NCI-H187 (cell line): ENCODE results near the gene FBL.

Experiments used
- DNase-seq, 2 experiments: peaks; one replicate each; lab custom pipeline; 2025; lab: John Stamatoyannopoulos, UW

FBL gene

DNA sequence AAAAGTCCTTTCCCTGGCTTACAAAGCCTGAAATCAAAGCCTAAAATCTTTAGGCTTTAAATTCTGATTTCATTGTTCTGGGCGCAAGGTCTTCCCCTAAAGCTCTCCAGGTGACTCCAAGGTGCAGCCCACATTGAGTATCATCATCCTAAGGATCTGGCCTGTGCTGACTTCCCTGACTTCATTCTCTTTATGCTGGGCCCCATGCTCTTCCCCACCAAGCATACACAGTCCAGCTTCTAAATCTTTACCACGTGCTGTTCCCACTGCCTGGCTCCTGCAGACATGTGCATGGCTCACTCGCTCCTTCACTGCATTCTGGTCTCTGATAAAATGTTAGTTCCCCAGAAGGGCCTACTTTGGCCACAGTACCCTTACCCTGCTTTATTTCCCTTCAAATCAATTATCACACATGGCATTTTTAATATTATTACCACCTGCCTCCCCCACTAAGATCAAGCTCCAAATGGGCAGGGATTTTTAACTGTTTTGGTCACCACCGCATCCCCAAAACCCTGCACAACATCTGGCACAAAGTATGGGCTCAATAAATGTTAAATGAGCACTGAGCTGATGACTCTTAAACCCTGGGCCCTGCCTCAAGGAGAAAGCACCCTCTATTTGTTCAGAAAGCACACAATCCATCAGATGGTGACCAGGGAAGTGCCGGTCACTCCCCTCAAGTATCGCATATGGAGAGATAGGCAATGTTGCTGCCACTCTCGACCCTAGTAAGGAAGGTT, 3.3 kb downstream of the FBL start:
- no peak for DNase-seq

DNA sequence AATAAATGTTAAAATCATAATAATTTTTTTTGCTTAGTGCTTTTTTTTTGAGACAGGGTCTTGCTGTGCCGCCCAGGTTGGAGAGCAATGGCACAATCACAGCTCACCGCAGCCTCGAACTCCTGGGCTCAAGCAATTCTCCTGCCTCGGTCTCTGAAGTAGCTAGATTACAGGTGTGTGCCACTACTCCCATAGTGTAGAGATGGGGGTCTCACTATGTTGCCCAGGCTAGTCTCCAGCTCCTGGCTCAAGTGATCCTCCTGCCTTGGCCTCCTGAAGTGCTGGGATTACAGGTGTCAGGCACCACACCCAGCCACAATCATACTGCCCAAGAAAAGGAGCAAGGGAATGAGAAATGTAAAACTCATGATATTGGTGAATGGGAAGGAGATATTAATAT, 5.1 kb downstream of the FBL start:
- DNase-seq, result no peak

DNA sequence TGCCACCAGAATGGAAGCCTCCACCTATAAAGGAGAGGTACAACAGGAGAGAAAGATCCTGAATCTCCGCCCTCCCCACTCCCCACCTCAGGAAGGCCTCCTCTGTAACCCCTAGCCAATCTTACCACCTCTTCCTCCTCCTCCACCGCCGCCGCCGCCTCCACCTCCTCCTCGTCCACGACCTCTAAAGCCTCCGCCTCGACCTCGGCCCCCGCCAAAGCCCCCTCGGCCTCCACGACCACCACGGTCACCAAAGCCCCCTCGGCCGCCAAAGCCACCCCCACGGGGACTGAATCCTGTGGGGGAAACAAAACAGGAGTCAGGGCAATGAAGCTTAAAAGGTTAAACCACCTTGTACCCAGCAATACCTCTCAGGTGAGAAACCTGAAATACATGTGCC, 5.7 kb downstream of the FBL start:
- no peak for DNase-seq

DNA sequence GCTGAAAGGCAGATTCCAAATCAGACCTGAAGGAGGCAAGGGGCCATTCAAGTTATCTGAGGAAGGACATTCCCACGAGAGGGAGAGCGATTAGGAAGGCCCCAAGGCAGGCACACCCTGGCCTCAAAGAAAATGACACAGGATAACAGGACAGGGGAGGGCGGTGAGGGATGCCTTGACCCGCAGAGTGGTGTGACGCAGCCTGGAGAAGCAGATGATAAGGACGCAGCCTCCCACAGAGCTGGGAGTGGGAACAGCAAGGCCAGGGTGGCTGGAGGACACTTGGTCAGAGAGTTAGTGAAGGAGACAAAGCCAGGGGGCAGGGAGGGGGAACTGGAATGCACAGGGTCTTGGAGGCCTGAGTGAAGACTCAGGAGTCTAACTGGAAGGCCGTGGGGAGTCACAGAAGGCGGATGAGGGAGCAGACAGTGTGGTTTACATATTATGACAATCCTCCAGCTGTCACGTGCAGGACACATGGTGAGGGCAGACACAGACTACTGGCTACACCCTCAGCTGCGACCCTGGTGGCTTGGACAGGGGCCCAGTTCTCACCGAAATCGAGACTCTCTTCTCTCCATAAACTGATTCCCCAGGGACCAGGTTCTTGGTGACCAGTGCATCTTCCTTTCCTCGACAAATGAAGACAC, 6.4 kb downstream of the FBL start:
- no peak for DNase-seq

DNA sequence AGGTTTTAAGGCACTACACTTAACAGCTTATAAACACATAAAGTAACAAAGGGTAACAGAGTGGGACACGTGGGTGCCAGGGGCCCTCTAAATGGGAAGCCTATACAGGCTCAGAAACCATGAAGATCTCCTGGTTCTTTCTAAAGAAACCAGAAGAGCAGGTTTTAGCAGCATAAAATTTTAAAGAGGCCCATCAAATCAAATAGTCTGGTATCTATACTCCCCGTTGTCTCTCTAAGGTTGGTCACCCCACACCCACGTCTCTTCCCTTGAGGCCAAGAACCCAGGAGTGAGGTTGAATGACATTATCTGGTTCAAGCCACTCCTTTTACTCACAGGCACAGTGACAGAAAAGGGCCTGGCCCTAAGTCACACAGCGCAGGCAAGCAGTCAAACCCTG, 7.6 kb downstream of the FBL start:
- no peak for DNase-seq

DNA sequence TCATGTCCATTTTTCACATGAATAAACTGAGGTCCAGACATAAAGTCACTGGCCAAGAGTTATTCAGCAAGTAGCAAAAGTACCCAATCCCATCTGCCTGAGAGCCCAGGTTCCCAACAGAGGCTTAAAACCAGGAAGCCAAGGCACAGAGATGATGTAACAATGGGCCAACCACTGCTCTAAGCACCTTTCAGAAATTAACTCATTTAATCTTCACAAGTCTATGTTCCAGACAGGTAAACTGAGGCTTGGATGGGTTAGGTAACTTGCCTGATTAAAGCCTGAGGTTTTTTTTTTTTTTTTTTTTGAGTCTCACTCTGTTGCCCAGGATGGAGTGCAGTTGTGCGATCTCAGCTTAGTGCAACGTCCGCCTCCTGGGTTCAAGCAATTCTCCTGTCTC, 8.2 kb downstream of the FBL start:
- no peak for DNase-seq

DNA sequence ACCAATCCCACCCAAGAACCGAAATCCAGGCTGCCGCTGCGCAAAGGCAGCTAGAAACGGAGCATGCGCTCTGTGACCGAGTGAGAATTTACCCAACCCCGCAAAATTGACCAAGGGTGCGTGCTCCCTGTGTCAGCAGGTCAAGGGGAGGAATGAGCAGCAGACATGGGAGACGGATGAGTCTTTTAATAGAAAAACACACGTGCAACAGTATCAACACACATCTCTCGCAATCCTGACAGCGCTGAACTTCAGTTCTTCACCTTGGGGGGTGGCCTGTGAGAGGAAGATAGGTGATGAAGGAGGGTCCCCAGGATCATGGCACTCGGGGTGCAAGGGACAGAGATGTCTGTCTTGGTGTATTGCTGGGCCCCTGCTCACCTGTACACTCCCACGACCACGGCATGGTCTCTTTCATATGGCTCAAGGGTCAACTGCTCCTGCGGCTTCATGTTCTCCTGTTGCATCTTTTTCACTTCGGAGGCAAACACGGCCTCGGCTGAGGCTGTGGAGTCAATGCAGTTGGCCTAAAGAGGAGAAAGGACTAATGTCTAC, 11.8 kb downstream of the FBL start:
- no peak for DNase-seq

DNA sequence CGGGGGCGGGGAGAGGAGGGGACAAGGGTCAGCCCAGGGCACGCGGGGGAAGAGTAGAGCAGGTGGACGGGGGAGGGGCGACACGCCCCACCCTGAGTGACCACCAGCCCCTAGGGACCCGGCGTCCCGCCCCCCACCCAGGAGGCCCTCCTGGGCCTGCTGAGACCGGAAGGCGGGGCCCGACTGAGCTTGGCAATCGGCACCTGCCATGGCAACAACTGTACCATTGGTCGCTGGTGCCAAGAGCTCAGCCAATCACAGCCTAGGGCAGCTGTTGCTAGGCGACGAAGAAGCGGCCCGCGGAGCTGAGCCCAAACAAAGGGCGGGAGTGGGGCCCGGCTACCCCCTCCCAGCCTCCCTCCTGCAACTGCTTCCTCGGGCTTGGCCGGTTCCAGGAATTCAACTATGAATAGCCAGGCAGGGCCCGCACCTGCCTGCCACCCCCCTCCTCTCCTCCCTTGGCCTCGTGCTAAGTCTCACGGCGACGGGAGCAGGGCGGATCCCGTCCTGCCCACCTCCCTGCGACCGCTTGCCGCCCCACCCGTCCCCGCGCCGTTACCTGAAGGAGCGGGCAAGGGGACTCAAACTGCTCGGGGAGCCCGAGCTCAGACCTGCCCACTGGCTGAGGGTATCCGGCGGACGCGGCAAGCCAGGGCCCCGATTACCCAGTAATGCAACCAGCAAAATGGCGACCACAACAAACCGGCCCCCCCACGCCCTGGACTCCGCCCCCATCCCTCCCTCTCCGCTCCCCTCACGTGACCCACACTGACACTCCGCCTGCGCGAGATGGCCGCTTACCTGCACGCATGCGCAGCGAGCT, 12.5 kb downstream of the FBL start, which contains the start of gene DYRK1B:
TSS of gene DYRK1B (minus strand) at position 699 of the 823 bp plus-strand sequence. CDS start 2,295 bp downstream, outside the sequence.
- DNase-seq, result peak; percentile 92 to 93

DNA sequence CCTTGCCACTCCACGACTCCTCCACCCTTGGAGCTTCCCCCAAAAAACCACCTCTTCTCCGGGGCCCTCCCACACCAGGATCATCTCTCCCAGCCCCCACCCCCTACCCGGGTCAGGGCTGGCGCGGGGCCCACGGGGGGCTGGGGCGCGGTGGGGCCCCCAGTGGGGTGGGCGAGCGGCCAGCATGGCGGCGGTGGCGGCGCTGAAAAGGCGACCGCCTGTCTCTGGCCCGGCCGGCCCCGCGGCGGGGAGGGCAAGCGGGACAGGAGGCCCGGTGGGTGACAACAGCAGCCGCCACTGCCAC, 13.1 kb downstream of the FBL start:
- no peak for DNase-seq

DNA sequence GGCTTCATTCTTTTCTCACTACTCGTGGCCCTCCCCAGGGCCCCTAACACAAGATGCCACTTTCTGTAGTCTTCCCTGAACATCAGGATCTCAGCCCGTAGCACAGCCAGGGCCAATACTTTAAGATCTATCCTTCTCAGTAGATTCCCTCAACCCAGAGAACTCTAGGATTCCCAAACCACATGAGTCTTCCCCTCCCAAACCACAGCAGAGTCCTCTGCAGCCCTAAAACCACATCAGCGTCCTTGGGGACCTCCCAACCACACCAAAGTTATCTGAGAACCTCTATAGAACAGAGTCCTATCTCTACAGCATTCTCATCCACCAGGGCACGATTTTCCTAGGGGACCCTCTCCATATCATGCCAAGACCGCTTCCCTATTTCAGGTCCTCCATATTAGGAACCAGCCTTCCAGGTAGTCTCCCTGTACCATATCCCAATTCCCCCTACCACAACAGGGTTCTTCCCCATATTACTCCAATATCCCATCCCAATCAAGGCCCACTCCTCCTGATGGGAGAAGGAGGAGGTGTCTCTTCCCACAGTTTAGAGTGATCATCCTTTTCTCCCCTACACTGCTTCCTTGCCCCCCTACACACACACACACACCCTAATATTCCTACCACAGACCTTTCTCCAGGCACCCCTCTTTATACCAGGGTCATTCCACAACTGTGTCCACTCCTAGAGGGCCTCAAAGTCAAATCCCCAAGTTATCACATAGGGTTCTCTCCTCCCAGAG, 13.7 kb downstream of the FBL start:
- DNase-seq, result no peak

DNA sequence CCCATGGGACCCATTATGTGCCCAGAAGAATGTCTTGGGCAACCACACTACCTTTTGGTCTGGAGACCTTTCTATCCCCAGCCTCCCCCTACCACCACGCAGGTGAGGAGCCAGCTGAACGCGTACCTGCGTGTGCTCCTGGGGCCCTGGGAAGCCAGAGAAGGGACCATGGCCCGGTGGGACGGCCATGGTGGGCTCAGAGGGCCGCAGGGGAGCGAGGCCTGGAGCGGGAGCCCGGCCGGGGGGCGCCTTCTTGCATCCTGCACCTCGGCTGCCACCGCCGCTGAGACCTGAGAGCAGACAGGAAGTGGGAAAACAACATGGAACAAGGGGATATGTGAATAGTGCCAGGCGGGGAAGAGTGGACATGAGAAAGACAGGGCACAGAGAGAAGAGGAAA, 14.5 kb downstream of the FBL start:
- DNase-seq, result no peak

DNA sequence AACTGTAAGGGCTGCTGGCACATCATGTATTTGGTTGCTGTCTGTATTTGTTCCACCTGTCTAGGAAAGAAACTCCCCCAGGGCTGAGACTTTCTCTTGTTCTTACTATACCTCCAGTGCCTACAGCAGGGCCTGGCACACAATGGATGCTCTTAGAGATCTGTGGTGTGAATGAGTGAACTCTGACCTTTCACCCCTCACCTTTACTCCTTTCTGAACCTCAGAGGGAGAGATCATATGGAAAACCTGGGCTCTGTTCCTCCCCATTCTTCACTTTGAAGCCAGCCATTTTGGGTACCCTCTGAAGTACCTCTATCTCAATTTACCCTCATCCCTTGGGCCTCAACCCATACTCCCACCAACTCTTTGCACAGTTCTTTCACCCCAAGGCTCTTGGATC, 15.3 kb downstream of the FBL start:
- DNase-seq, result no peak

DNA sequence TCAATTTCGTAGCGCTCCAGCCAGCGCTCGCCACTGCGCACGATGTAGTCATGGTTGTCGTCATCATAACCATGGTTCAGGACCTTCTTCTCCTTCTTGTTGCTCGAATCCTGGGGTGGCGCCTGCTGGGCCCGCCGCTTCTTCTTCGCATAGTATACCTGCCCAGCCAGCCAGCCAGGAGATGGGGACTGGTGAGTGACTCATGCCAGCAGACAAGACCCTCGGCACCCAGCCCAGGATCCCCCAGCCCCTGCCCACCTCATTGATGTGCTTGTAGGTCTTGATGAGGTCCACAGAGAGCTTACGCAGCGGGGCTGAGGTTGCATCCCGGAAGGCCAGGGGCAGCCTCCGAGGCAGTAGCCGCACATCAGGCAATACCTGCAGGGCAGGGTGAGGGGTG, 15.8 kb downstream of the FBL start:
- DNase-seq, result no peak

DNA sequence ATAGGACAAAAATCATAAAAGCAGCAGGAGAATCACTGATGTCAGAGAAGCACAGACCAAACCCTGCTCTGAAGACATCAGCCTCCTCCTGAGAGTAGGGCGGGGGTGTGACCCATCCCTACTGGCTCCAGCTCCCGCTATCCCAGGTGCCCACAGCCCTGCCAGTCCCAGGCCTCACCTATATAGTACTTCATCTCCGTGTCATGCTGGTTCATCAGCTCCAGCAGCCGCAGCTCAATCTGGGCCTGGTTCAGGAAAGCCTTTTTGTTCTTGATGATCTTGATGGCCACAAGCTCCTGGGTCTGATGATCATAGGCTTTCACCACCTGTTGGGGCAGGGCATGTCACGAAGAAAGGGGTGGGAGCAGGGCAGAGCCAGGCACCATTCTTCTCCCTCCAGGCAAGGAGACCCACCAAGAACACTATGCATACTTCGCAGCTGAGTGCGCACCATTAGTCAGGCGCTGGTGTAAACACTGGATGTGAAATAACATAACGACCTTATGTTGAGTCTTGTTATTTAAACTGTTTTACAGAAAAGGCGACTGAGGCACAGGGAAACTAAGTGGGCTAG, 16.4 kb downstream of the FBL start:
- DNase-seq, result no peak

DNA sequence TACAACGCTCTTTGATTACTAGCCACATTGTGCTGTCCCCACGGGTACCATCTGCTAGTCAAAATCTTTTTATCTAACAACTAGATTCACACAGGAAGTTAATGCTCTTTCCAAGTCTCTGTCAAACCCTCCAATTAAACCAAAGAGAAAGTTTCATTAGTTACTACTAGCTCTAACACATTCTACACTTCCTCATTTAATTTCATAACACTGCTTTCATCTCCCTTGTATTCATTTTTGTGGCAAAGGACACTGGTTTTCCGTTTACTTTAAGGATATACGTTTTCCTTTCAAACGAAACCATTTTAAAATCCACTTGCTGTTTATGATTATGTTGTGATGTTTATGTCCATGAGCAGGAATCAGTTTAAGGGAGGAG, 17.5 kb downstream of the FBL start:
- no peak for DNase-seq

DNA sequence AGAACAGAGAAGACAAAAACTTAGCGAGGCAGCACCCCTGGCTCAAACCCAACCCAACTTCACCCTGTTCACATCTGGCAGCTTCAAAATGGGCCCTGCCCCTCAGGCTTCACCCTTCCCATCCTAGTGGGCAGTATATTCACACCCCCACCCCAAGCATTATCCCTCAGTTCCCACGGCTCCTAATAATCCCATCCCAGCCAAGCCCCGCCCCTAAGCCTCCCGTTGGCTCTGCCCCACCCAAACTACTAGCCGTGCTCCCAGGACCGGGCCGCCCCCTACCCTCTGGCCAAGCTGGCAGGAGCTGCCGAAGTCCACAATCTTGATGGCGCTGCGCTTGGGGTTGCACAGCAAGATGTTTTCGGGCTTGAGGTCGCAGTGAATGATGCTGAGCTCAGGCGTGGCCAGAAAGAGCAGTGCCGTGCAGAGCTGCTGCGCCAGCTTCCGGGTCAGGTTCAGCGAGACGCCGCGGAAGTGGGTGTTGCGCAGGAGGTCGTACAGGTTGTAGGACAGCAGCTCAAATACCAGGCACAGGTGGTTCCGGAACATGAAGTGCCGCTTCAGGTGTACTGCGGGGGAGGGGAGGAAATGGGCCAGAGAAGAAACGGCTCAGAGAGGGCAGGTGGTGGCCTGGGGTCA, 18.0 kb downstream of the FBL start:
- peak; percentile 17 to 47 for DNase-seq

DNA sequence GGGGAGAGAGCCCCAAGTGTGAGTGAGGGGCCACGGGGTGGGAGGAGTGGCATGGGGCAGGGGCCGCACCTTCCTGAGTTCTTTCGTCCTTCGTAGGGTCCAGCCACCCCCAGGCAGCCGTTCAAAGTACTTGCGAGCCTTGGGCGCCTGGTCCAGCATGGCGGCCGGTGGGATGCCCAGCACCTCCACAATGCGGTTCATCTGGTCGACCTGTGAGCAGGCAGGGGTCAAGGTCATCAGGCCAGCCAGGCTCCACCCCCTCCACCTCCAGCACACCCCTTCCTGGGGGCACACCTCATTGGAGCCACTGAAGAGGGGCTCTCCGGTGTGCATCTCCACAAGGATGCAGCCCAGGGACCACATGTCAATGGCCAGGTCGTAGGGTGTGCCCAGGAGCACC, 19.0 kb downstream of the FBL start:
- no peak for DNase-seq

DNA sequence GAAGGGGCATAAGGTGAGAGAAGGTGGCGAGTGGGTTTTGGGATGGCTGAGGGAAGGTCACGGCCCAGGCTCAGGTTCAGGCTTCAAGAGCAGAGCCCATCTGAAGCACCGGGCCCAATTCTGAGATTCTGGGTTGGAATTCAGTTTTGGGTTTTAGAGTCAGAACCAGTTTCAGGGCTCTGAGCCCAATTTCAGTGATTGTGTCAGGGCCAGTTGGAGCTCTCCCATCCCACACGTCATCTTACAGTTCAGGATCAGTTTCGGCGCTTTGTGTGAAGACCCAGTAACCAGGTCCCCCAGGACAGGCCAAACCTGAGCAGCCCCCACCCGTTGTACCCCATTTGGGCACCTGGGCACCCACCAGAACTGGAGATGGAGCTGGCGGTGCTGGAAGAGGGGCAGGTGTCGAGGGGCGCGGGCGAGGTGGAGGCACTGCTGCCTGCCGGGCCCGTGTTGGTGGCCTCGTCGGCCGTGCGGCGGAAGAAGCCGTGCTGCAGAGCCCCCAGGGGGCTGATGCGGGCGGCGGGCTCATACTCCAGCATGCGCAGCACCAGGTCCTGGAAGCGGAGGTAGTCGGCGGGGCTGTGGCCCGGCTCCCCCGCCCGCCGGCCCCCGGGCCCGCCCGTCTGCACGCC, 19.8 kb downstream of the FBL start:
- no peak for DNase-seq

DNA sequence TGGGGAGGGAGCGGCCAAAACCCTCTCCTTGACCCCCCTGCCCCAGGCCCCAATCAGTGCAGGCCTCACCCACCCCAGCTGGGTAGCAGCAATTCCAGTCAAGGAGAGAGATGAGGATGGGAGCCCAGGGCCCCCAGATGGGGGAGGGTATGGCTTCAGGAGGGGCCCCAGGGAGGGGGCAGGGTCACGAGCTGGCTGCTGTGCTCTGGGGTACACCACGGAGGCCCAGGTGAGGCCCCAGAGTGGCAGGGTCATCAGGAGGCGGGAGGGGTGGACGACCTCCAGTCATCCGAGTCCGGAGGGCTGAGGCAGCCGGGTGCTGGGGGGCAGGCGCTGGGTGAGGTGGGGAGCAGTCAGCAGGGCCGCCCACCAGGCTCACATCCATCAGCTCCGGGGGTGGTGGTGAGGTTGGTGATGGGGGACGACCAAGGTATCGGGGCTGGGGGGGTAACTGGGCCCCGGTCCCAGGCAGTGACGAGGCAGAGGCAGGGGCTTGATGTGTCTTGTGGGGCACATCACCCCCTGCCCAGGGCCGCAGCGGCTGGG, 20.6 kb downstream of the FBL start:
- DNase-seq, result no peak

DNA sequence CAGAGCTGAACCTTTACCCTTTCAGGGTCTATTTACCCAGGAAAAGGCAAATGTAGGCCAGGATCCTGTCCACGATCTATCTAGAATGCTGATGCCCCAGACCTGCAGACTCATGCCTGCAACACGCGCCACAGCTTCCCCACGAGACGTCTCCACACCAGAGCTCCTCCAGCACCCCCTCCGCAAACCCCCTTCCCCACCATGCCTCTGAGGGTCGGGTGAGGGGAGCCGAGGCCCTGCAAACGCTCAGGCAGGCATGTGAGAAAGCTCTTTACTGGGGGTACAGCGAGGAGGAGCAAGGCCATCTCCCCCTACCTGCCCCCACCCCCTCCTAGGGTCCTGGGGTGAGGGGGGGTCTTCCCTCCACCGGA, 21.1 kb downstream of the FBL start:
- DNase-seq, result no peak
